Motor neuron (in vitro differentiated cells): ENCODE measurements around the gene DLGAP1. TPM values are rescaled to one million over a fixed set of nuclear protein-coding genes. Genes with fewer than 3 reads are reported as not detected.

Experiments used
- ATAC-seq, 8 experiments: fragments of 200-7000 bp; cut with Tn5 transposase; replicated peaks in 6 of 8; 2 replicates each; pipeline ENCODE4 v1.8.0; 2021; ENCODE audit warnings: mild to moderate bottlenecking in 8 of 8, moderate library complexity in 8 of 8
- H3K27ac ChIP-seq, 2 donors: fragments of 250-450 bp; sonication (Bioruptor Pico); 2 replicates each; pipeline ENCODE4 v1.9.0; 2021; ENCODE audit warnings: antibody characterized with exemption in 2 of 2, mild to moderate bottlenecking in 2 of 2, moderate library complexity in 1 of 2
- H3K4me1 ChIP-seq, 2 donors: fragments of 250-450 bp; sonication (Bioruptor Pico); replicated peaks in 1 of 2; 2 replicates each; pipeline ENCODE4 v1.6.1; 2021; ENCODE audit warnings: antibody characterized with exemption in 2 of 2, mild to moderate bottlenecking in 2 of 2, moderate library complexity in 1 of 2
- H3K4me3 ChIP-seq, 5 donors: fragments of 250-450 bp; sonication (Bioruptor Pico); 2 replicates each; pipeline ENCODE4 v1.9.0; 2021; ENCODE audit warnings: antibody characterized with exemption in 5 of 5, mild to moderate bottlenecking in 5 of 5, moderate library complexity in 4 of 5
- WGBS, 10 experiments: fragments of 450-650 bp; shearing (Covaris generic); methylation state at CpG; one replicate each; pipeline ENCODE4 v1.0.0; 2022; 5-methylcytosine and 5-hydroxymethylcytosine counted together
- in situ Hi-C, 9 experiments: fragments of 400-800 bp; cut with MboI; loops; one replicate each; pipeline ENCODE4 v1.15.0; 2021; ENCODE audit warnings: low sequenced_read_pairs in 9 of 9, low pct_unique_long_range_greater_than_20kb in 2 of 9; ENCODE audit not compliant: unreplicated experiment in 9 of 9
- total RNA-seq, 8 experiments: library from RNA; unstranded; fragments of 300-600 nt; gene quantifications; 2 replicates each; pipeline versions ENCODE4 v1.2.3 to v1.2.4, GENCODE V29; 2022

The DLGAP1 gene
- total RNA-seq, 8 experiments from 2014 or later = 0.36 to 38.2 (median 16.6) TPM

GRCh38 chr18:3689091-3689490 lies 766.0 kb downstream of the DLGAP1 start:
- in situ Hi-C loops = no loop called here
- H3K27ac ChIP-seq = no peak overlapping the region
- WGBS, 10 experiments = 0 to 100% (median 50%) methylated on average over 1 to 3 of the region's 3 CpGs
- no peaks in the 10 kb centered on the region for H3K4me1 ChIP-seq
- H3K4me3 ChIP-seq = no peak overlapping the region
- no peak for ATAC-seq

GRCh38 chr18:3688690-3689089 lies 766.4 kb downstream of the DLGAP1 start:
- Histone ChIP-seq H3K4me1 (no peaks in the 10 kb centered on the region), H3K4me3 (no peak overlapping the region), H3K27ac (no peak overlapping the region)
- in situ Hi-C loops = no loop called here
- ATAC-seq = peak in 4 of 8 experiments; percentile 63 to 96 (median 90)
- 0 to 53% (median 21%) methylated on average over 1 to 4 of the region's 5 CpGs; no CpG with 5 or more reads in 2 of the 10 experiments for WGBS, 10 experiments

- in situ Hi-C loops = no loop called here
- no peak for ATAC-seq
- no peaks in the 10 kb centered on the region for H3K4me1 ChIP-seq
- no peak overlapping the region for H3K4me3 ChIP-seq
- 4 to 100% (median 90%) methylated on average over 1 to 3 of the region's 3 CpGs for WGBS, 10 experiments
- no peak overlapping the region for H3K27ac ChIP-seq
These were observed 771.6 kb downstream of the DLGAP1 start for GRCh38 chr18:3683483-3683882.

GRCh38 chr18:3682061-3682460 lies 773.0 kb downstream of the DLGAP1 start:
- H3K4me1 ChIP-seq = no peaks in the 10 kb centered on the region
- WGBS, 10 experiments = 83 to 100% (median 94%) methylated on average over 1 to 3 of the region's 3 CpGs
- ATAC-seq = no peak
- H3K27ac ChIP-seq = no peak overlapping the region
- no peak overlapping the region for H3K4me3 ChIP-seq
- in situ Hi-C loops = no loop called here

- no peak for ATAC-seq
- H3K4me3 ChIP-seq = no peak overlapping the region
- no peak overlapping the region for H3K27ac ChIP-seq
- WGBS, 10 experiments = 29 to 100% (median 100%) methylated on average over 1 to 4 of the region's 5 CpGs; no CpG with 5 or more reads in 3 of the 10 experiments
- H3K4me1 ChIP-seq = no peaks in the 10 kb centered on the region
- in situ Hi-C loops = no loop called here
These were observed 775.9 kb downstream of the DLGAP1 start for GRCh38 chr18:3679241-3679640.

- WGBS, 10 experiments = 22 to 100% (median 88%) methylated on average over 1 to 8 of the region's 8 CpGs; no CpG with 5 or more reads in 2 of the 10 experiments
- no peak overlapping the region for H3K27ac ChIP-seq
- in situ Hi-C loops = no loop called here
- no peak overlapping the region for H3K4me3 ChIP-seq
- H3K4me1 ChIP-seq = no peaks in the 10 kb centered on the region
- no peak for ATAC-seq
These were observed 779.1 kb downstream of the DLGAP1 start for GRCh38 chr18:3675994-3676393.

- 71 to 100% (median 100%) methylated on average over 1 to 3 of the region's 3 CpGs; no CpG with 5 or more reads in 3 of the 10 experiments for WGBS, 10 experiments
- in situ Hi-C loops = no loop called here
- ATAC-seq = no peak
- Histone ChIP-seq H3K4me1 (no peaks in the 10 kb centered on the region), H3K27ac (no peak overlapping the region), H3K4me3 (no peak overlapping the region)
These were observed 779.7 kb downstream of the DLGAP1 start for GRCh38 chr18:3675446-3675845.

GRCh38 chr18:3671176-3671575 lies 783.9 kb downstream of the DLGAP1 start:
- no peak overlapping the region for H3K27ac ChIP-seq
- H3K4me1 ChIP-seq = no peaks in the 10 kb centered on the region
- in situ Hi-C loops = loop anchor here in 4 of 9 experiments (25.0 kb wide), 2 partner anchors 384 to 734 kb away; no protein-coding TSS in a partner anchor
- peak in 1 of 8 experiments; percentile 20 for ATAC-seq
- no peak overlapping the region for H3K4me3 ChIP-seq
- 0 to 100% (median 73%) methylated on average over 1 to 2 of the region's 2 CpGs; no CpG with 5 or more reads in 1 of the 10 experiments for WGBS, 10 experiments

GRCh38 chr18:3669376-3669775 lies 785.7 kb downstream of the DLGAP1 start:
- in situ Hi-C loops = loop anchor here (5.0 to 25.0 kb wide), 6 partner anchors 205 to 732 kb away; no protein-coding TSS in a partner anchor
- peaks cover 16 to 17% of the 10 kb centered on the region in 2 donors for H3K4me1 ChIP-seq
- no peak overlapping the region for H3K4me3 ChIP-seq
- H3K27ac ChIP-seq = no peak overlapping the region
- WGBS, 10 experiments = 92 to 100% (median 93%) methylated on average over 1 to 14 of the region's 17 CpGs; no CpG with 5 or more reads in 3 of the 10 experiments
- ATAC-seq = no peak

- in situ Hi-C loops = loop anchor here (5.0 to 25.0 kb wide), 6 partner anchors 203 to 730 kb away; no protein-coding TSS in a partner anchor
- H3K27ac ChIP-seq = no peak overlapping the region
- no peak for ATAC-seq
- H3K4me3 ChIP-seq = no peak overlapping the region
- 60 to 91% (median 84%) methylated on average over 2 to 7 of the region's 8 CpGs; no CpG with 5 or more reads in 2 of the 10 experiments for WGBS, 10 experiments
- peaks cover 16 to 17% of the 10 kb centered on the region in 2 donors for H3K4me1 ChIP-seq
These were observed 787.6 kb downstream of the DLGAP1 start for GRCh38 chr18:3667255-3668137.

- no peak overlapping the region for H3K27ac ChIP-seq
- WGBS, 10 experiments = 85 to 100% (median 96%) methylated on average over 2 to 5 of the region's 5 CpGs
- ATAC-seq = peak in 2 of 8 experiments; percentile 14 to 22
- in situ Hi-C loops = loop anchor here (5.0 to 25.0 kb wide), 6 partner anchors 202 to 729 kb away; no protein-coding TSS in a partner anchor
- H3K4me1 ChIP-seq = peaks cover 16 to 17% of the 10 kb centered on the region in 2 donors
- H3K4me3 ChIP-seq = no peak overlapping the region
These were observed 788.4 kb downstream of the DLGAP1 start for GRCh38 chr18:3666526-3667254.

GRCh38 chr18:3665780-3666525 lies 789.2 kb downstream of the DLGAP1 start:
- no peak overlapping the region for H3K4me3 ChIP-seq
- H3K4me1 ChIP-seq = peaks cover 16 to 17% of the 10 kb centered on the region in 2 donors
- H3K27ac ChIP-seq = peak overlapping the region; percentile 18 to 76
- 3 to 26% (median 8%) methylated on average over 2 to 12 of the region's 20 CpGs for WGBS, 10 experiments
- in situ Hi-C loops = loop anchor here (5.0 to 25.0 kb wide), 6 partner anchors 201 to 729 kb away; no protein-coding TSS in a partner anchor
- peak; percentile 82 to 97 (median 91) for ATAC-seq
